Astrocyte of the cerebellum (primary cell): ENCODE measurements around the gene TDRD5.

Experiments
- DNase-seq: peaks from one replicate; pipeline ENCODE4 v3.0.0-alpha.2; 2011; ENCODE audit warnings: low read depth
- H3K4me3 ChIP-seq: 2 replicates; pipeline ENCODE4 v1.5.1; 2011; ENCODE audit warnings: mild to moderate bottlenecking, low read depth, low read length, moderate library complexity
- CTCF ChIP-seq: IDR thresholded peaks from 2 replicates; pipeline ENCODE4 v1.5.1; 2012; ENCODE audit warnings: low read length, low read depth, moderate library complexity, mild to moderate bottlenecking; ENCODE audit errors: missing control alignments
- in situ Hi-C: cut with HindIII; loops from 2 replicates; pipeline ENCODE4 v1.10.0; 2017; ENCODE audit warnings: low sequenced_read_pairs

Gene TDRD5

GRCh38 chr1:179707406-179707805 lies 115.8 kb downstream of the TDRD5 start:
- no peak overlapping the region for H3K4me3 ChIP-seq
- DNase-seq: no peak
- in situ Hi-C loops: no loop called here
- TF ChIP-seq CTCF: no peak

GRCh38 chr1:179708434-179709195 lies 117.0 kb downstream of the TDRD5 start:
- no peak for TF ChIP-seq CTCF
- no peak for DNase-seq

GRCh38 chr1:179709841-179710329 lies 118.3 kb downstream of the TDRD5 start:
- in situ Hi-C loops: loop anchor here (5.0 kb wide), 1 partner anchor 102 kb away; no protein-coding TSS in a partner anchor
- no peak for DNase-seq
- no peak overlapping the region for H3K4me3 ChIP-seq
- TF ChIP-seq CTCF: no peak

More at GRCh38 chr1:179708434-179709195, 117.0 kb downstream of the TDRD5 start:
- in situ Hi-C loops: no loop called here
- no peak overlapping the region for H3K4me3 ChIP-seq

GRCh38 chr1:179714159-179714558 lies 122.5 kb downstream of the TDRD5 start:
- TF ChIP-seq CTCF: no peak
- in situ Hi-C loops: loop anchor here (5.0 kb wide), 1 partner anchor 98 kb away; no protein-coding TSS in a partner anchor
- no peak overlapping the region for H3K4me3 ChIP-seq
- no peak for DNase-seq

- H3K4me3 ChIP-seq: no peak overlapping the region
- in situ Hi-C loops: loop anchor here (5.0 kb wide), 1 partner anchor 98 kb away; no protein-coding TSS in a partner anchor
- TF ChIP-seq CTCF: no peak
- DNase-seq: no peak
Observed at GRCh38 chr1:179714623-179715022, 123.0 kb downstream of the TDRD5 start.

- in situ Hi-C loops: no loop called here
- DNase-seq: no peak
- no peak overlapping the region for H3K4me3 ChIP-seq
- no peak for TF ChIP-seq CTCF
Observed at GRCh38 chr1:179719272-179719671, 127.6 kb downstream of the TDRD5 start.
